ENCODE measurements around the gene ELAC1.

DNA sequence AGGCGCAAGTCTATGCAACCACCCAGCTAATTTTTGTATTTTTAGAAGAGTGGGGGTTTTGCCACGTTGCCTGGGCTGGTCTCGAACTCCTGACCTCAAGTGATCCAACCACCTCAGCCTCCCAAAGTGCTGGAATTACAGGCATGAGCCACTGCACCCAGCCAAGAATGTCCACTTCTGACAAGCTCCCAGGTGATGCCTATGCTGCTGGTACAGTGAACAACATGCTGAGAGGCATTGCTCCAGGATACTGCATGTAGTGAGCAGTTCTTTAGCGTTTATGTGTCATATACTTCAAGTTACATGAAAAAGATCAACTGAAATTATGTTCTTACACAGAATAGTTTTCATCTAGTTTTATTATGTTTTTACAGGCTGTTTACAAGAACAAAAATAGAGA, 17.2 kb upstream of the ELAC1 start:
- TF ChIP-seq EZH2 (IDR thresholded peaks at IDR 0.05; ENCODE audit: insufficient read depth, poor library complexity, severe bottlenecking) (no peak), EZH2phosphoT487 (IDR thresholded peaks at IDR 0.05; ENCODE audit: insufficient read depth, low read depth) (no peak)
